HepG2 (cell line): ENCODE measurements around the gene RAB3D. TPM values are rescaled to one million over a fixed set of nuclear protein-coding genes. Genes with fewer than 3 reads are reported as not detected.

Experiments
- CTCF ChIP-seq: sonication (generic); formaldehyde crosslinking; IDR thresholded peaks from 2 replicates; pipeline ENCODE4 v1.5.0; 2020; ENCODE audit warnings: mild to moderate bottlenecking, missing genetic modification reagents, moderate library complexity
- HNRNPL ChIP-seq: fragments of 200-400 bp; formaldehyde crosslinking; IDR thresholded peaks from 2 replicates; pipeline ENCODE4 v1.6.1; 2017; ENCODE audit warnings: mild to moderate bottlenecking, low read depth, low read length
- HOXA9 ChIP-seq: sonication (generic); formaldehyde crosslinking; IDR thresholded peaks from 2 replicates; pipeline ENCODE4 v1.8.1; 2022; ENCODE audit warnings: missing genetic modification reagents, mild to moderate bottlenecking, moderate library complexity, borderline replicate concordance
- KDM2A ChIP-seq: sonication (generic); formaldehyde crosslinking; IDR thresholded peaks from 2 replicates; pipeline ENCODE4 v1.4.0; 2020; ENCODE audit warnings: low read depth, missing genetic modification reagents, borderline replicate concordance
- KDM3A ChIP-seq: IDR thresholded peaks from 2 replicates; pipeline ENCODE4 v1.6.1; 2018; ENCODE audit warnings: low read depth, missing compliant biosample characterization
- RFX1 ChIP-seq: fragments of 450-650 bp; IDR thresholded peaks from 2 replicates; pipeline ENCODE4 v1.6.1; 2017
- SRY ChIP-seq: sonication (generic); formaldehyde crosslinking; IDR thresholded peaks from 2 replicates; pipeline ENCODE4 v1.8.0; 2022; ENCODE audit warnings: mild to moderate bottlenecking, missing genetic modification reagents
- THAP8 ChIP-seq: sonication (generic); formaldehyde crosslinking; IDR thresholded peaks from 2 replicates; pipeline ENCODE4 v1.5.1; 2020; ENCODE audit warnings: missing genetic modification reagents, mild to moderate bottlenecking, borderline replicate concordance
- THAP9 ChIP-seq: sonication (generic); formaldehyde crosslinking; IDR thresholded peaks from 2 replicates; pipeline ENCODE4; 2020; ENCODE audit warnings: missing genetic modification reagents, mild to moderate bottlenecking, borderline replicate concordance
- ZBTB8A ChIP-seq: sonication (generic); formaldehyde crosslinking; IDR thresholded peaks from 2 replicates; pipeline ENCODE4 v1.4.0; 2020; ENCODE audit warnings: mild to moderate bottlenecking, low read depth, missing genetic modification reagents, borderline replicate concordance
- ZNF230 ChIP-seq: sonication (generic); formaldehyde crosslinking; IDR thresholded peaks from 2 replicates; pipeline ENCODE4 v1.4.0; 2020; ENCODE audit warnings: mild to moderate bottlenecking, missing genetic modification reagents
- ZNF772 ChIP-seq: sonication (generic); formaldehyde crosslinking; IDR thresholded peaks from 2 replicates; pipeline ENCODE4 v1.5.0; 2020; ENCODE audit warnings: mild to moderate bottlenecking, missing genetic modification reagents
- polyA plus RNA-seq, 8 experiments: library from polyadenylated mRNA; depleted of rRNA in 3 of 8; stranded (reverse) in 7 of 8; unstranded in 1 of 8; fragments of >200 nt; fragmentation: Illumina TruSeq in 4 of 8; extraction: Trizol in 4 of 8; gene quantifications; 2 replicates each; pipeline versions ENCODE4 v1.2.1 to v1.2.3, GENCODE V29; 2011 to 2016; ENCODE audit warnings: low read depth in 4 of 8, missing spikeins in 1 of 8, mixed read lengths in 1 of 8; ENCODE audit not compliant: insufficient read depth in 1 of 8
- total RNA-seq, 5 experiments: library from RNA; depleted of rRNA; stranded (reverse); fragments of >200 nt; fragmentation: Illumina TruSeq; extraction: Trizol; gene quantifications; 2 replicates each; pipeline ENCODE4 v1.2.3, GENCODE V29; 2016; ENCODE audit warnings: low read depth in 1 of 5
- TF ChIP-seq, protein P1 (sequence below): sonication (generic); formaldehyde crosslinking; IDR thresholded peaks from 2 replicates; pipeline ENCODE4 v1.4.0; 2020; ENCODE audit warnings: missing genetic modification reagents
- TF ChIP-seq, protein P2 (sequence below): sonication (generic); formaldehyde crosslinking; IDR thresholded peaks from 2 replicates; pipeline ENCODE4 v1.4.0; 2020; ENCODE audit warnings: missing genetic modification reagents, mild to moderate bottlenecking, borderline replicate concordance
- TF ChIP-seq, protein P3 (sequence below): sonication (generic); formaldehyde crosslinking; IDR thresholded peaks from 2 replicates; pipeline ENCODE4 v1.4.0; 2020; ENCODE audit warnings: missing genetic modification reagents, borderline replicate concordance

The RAB3D gene
- total and polyA plus RNA-seq, 2 of the 13 experiments (the other 11 are each of a cell fraction or from before 2014, with no cell fraction given), result 2.0 to 16.1 TPM

DNA sequence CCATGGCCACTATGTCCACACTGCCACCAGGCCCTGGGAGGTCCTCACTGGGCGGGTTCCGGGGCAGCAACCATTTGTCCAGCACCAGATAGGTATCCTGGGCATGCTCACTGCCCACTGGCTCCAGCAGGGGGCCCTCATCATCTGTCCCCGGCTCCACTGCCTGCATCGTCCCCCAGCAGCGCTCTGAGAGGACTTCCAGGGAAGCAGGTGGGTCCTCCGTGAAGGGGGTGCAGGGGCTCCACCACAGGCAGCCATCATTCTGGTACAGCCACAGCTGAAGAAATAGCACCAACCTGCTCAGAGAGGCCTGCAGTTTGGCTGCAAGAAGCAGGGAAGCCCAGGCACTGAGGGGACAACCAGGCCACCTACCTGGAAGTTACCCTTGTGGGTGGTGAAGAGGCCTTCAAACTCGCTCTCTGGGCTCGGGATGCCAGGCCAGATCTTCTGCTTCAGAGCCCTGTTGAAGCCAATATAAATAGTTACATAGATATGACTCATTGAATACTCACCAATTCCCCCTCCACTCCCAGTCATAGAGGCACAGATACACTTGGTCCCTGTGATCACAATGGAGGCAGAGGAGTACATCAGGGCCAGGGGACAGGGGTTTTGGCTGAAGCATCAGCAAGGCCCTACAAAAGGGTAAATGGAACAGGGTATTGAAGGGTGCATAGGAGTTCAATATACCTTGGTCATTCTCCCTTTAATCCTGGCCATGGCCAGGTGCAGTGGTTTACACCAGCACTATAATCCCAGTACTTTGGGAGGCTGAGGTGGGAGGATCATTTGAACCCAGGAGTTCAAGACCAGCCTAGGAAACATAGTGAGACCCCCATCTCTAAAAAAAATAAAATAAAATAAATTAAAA lies 39.1 kb upstream of the RAB3D start (continued):
- TF ChIP-seq KDM3A (CRISPR knock-in tag) (no peak), ZNF230 (CRISPR knock-in tag) (no peak), SRY (CRISPR knock-in tag) (no peak), HOXA9 (CRISPR knock-in tag) (no peak), ZBTB8A (CRISPR knock-in tag) (no peak), KDM2A (CRISPR knock-in tag) (peak; percentile 49; the same call in 1 of the 2 replicates), HNRNPL (peak; percentile 62; the same call in 1 of the 2 replicates), CTCF (CRISPR knock-in tag) (peak; percentile 88), RFX1 (no peak), ZNF772 (CRISPR knock-in tag) (no peak), THAP8 (no peak), THAP9 (no peak)
- TF ChIP-seq, protein P1, sequence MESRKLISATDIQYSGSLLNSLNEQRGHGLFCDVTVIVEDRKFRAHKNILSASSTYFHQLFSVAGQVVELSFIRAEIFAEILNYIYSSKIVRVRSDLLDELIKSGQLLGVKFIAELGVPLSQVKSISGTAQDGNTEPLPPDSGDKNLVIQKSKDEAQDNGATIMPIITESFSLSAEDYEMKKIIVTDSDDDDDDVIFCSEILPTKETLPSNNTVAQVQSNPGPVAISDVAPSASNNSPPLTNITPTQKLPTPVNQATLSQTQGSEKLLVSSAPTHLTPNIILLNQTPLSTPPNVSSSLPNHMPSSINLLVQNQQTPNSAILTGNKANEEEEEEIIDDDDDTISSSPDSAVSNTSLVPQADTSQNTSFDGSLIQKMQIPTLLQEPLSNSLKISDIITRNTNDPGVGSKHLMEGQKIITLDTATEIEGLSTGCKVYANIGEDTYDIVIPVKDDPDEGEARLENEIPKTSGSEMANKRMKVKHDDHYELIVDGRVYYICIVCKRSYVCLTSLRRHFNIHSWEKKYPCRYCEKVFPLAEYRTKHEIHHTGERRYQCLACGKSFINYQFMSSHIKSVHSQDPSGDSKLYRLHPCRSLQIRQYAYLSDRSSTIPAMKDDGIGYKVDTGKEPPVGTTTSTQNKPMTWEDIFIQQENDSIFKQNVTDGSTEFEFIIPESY (CRISPR knock-in tag), result 0 out of 2 replicates have a peak, but pooled peaks have one; percentile 53
- TF ChIP-seq, protein P2, sequence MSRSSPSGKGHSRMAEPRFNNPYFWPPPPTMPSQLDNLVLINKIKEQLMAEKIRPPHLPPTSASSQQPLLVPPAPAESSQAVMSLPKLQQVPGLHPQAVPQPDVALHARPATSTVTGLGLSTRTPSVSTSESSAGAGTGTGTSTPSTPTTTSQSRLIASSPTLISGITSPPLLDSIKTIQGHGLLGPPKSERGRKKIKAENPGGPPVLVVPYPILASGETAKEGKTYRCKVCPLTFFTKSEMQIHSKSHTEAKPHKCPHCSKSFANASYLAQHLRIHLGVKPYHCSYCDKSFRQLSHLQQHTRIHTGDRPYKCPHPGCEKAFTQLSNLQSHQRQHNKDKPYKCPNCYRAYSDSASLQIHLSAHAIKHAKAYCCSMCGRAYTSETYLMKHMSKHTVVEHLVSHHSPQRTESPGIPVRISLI, result no peak
- TF ChIP-seq, protein P3, sequence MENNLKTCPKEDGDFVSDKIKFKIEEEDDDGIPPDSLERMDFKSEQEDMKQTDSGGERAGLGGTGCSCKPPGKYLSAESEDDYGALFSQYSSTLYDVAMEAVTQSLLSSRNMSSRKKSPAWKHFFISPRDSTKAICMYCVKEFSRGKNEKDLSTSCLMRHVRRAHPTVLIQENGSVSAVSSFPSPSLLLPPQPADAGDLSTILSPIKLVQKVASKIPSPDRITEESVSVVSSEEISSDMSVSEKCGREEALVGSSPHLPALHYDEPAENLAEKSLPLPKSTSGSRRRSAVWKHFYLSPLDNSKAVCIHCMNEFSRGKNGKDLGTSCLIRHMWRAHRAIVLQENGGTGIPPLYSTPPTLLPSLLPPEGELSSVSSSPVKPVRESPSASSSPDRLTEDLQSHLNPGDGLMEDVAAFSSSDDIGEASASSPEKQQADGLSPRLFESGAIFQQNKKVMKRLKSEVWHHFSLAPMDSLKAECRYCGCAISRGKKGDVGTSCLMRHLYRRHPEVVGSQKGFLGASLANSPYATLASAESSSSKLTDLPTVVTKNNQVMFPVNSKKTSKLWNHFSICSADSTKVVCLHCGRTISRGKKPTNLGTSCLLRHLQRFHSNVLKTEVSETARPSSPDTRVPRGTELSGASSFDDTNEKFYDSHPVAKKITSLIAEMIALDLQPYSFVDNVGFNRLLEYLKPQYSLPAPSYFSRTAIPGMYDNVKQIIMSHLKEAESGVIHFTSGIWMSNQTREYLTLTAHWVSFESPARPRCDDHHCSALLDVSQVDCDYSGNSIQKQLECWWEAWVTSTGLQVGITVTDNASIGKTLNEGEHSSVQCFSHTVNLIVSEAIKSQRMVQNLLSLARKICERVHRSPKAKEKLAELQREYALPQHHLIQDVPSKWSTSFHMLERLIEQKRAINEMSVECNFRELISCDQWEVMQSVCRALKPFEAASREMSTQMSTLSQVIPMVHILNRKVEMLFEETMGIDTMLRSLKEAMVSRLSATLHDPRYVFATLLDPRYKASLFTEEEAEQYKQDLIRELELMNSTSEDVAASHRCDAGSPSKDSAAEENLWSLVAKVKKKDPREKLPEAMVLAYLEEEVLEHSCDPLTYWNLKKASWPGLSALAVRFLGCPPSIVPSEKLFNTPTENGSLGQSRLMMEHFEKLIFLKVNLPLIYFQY (CRISPR knock-in tag), result no peak
